Activated naive CD4-positive, alpha-beta T cell (primary cell): ENCODE measurements around the gene IDH3B.
"Not testable (repeated sequence)": the region's sequence is repeated elsewhere in the genome, so short reads cannot be mapped to it uniquely, and the experiment has no call there.

Source experiments
- DNase-seq, 4 experiments: peaks; one replicate each; lab custom pipeline; 2025; lab: John Stamatoyannopoulos, UW

The IDH3B gene

GRCh38 chr20:2663887-2664719 lies at the start of gene IDH3B:
IDH3B (minus strand) TSS chr20:2664216; CDS start chr20:2664188, 28 bp downstream.
- DNase-seq = peak; percentile 71 to 87 (median 80)

GRCh38 chr20:2713285-2713684 lies 49.3 kb upstream of the IDH3B start:
- no peak for DNase-seq

- DNase-seq = no peak
These were observed 45.4 kb upstream of the IDH3B start for GRCh38 chr20:2709205-2709981.

- DNase-seq = no peak
These were observed 44.6 kb upstream of the IDH3B start for GRCh38 chr20:2708665-2709064.

GRCh38 chr20:2708073-2708415 lies 44.0 kb upstream of the IDH3B start:
- DNase-seq = no peak

GRCh38 chr20:2707353-2708072 lies 43.5 kb upstream of the IDH3B start:
- DNase-seq = no peak

GRCh38 chr20:2706688-2707352 lies 42.8 kb upstream of the IDH3B start:
- no peak for DNase-seq

GRCh38 chr20:2705931-2706645 lies 42.1 kb upstream of the IDH3B start:
- DNase-seq = no peak

GRCh38 chr20:2703716-2704475 lies 39.9 kb upstream of the IDH3B start:
- DNase-seq = no peak

- no peak for DNase-seq
These were observed 37.7 kb upstream of the IDH3B start for GRCh38 chr20:2701671-2702081.

GRCh38 chr20:2700913-2701620 lies 37.1 kb upstream of the IDH3B start:
- DNase-seq = no peak

GRCh38 chr20:2699775-2700413 lies 35.9 kb upstream of the IDH3B start:
- DNase-seq = no peak

- no peak for DNase-seq
These were observed 34.9 kb upstream of the IDH3B start for GRCh38 chr20:2698912-2699311.

- no peak for DNase-seq
These were observed 34.3 kb upstream of the IDH3B start for GRCh38 chr20:2698186-2698817.

GRCh38 chr20:2697768-2698167 lies 33.8 kb upstream of the IDH3B start:
- DNase-seq = no peak

GRCh38 chr20:2696646-2697045 lies 32.6 kb upstream of the IDH3B start:
- DNase-seq = no peak

- DNase-seq = not testable (repeated sequence)
These were observed 32.0 kb upstream of the IDH3B start for GRCh38 chr20:2695984-2696525.

GRCh38 chr20:2695206-2695983 lies 31.4 kb upstream of the IDH3B start:
- DNase-seq = no peak
